GM12873 (cell line): ENCODE results near the gene DRICH1.

ENCODE experiments used
- TF ChIP-seq, protein P1 (sequence below): IDR thresholded peaks from 2 replicates; pipeline ENCODE4 v1.5.1; 2012; ENCODE audit warnings: low read depth, mild to moderate bottlenecking, moderate library complexity, low read length, control low read depth; ENCODE audit not compliant: insufficient read depth; ENCODE audit errors: missing control alignments

Gene DRICH1

DNA sequence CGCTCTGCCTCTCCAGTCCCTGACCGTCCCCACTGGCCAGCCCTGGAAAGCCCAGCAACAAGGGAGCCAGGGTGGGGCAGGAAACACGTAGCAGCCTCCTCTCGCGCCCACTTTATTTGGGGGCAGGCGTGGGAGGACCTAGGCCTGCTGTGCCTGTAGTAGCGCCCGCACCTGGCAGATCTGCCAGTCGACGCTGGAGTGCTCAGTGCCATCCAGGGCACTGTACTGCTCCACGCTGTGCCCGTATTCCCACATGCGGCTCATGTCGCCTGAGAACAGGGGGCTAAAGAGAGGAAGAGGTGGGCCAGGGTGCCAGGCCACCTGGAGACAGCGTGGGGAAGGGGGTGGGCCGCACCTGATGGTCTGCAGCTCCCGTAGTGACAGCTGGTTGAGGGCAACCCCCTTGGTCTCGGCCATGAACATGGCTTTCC, 17.0 kb upstream of the DRICH1 start:
- TF ChIP-seq, protein P1, sequence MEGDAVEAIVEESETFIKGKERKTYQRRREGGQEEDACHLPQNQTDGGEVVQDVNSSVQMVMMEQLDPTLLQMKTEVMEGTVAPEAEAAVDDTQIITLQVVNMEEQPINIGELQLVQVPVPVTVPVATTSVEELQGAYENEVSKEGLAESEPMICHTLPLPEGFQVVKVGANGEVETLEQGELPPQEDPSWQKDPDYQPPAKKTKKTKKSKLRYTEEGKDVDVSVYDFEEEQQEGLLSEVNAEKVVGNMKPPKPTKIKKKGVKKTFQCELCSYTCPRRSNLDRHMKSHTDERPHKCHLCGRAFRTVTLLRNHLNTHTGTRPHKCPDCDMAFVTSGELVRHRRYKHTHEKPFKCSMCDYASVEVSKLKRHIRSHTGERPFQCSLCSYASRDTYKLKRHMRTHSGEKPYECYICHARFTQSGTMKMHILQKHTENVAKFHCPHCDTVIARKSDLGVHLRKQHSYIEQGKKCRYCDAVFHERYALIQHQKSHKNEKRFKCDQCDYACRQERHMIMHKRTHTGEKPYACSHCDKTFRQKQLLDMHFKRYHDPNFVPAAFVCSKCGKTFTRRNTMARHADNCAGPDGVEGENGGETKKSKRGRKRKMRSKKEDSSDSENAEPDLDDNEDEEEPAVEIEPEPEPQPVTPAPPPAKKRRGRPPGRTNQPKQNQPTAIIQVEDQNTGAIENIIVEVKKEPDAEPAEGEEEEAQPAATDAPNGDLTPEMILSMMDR, result no peak

DNA sequence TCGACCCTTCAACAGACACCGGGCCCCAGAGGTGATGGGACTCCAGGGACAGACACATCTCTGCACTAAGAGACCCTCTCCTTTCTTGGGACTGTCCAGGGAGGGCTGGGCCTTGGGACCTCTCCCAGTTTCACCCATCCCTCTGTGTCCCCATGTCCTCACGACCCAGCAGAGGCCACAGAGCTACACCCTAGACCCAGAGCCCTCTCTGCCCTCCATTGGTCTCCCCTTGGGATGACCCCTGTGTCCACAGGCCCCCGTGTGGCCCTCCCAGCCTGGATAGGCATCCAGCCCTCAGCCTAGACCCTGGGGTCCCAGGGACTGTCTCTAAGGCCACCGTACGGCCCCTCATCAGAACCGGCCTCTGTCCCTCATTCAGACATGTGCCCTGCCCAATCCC, 7.5 kb upstream of the DRICH1 start:
- TF ChIP-seq, protein P1, result no peak

DNA sequence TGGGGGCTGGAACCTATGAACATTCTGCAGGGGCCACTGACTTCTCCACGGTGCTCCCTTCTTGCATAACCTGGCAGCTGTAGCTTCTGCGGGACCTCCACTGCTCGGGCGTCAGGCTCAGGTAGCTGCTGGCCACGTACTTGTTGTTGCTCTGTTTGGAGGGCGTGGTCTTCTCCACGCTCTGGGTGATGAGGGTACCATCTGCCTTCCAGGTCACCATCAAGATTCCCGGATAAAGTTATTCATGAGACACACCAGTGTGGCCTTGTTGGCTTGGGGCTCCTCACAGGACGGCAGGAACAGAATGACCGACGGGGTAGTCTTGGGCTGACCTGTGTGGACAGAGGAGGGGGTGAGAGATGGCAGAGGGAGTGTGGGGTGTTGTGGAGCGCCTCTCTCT, 6.5 kb upstream of the DRICH1 start:
- TF ChIP-seq, protein P1, result no peak

DNA sequence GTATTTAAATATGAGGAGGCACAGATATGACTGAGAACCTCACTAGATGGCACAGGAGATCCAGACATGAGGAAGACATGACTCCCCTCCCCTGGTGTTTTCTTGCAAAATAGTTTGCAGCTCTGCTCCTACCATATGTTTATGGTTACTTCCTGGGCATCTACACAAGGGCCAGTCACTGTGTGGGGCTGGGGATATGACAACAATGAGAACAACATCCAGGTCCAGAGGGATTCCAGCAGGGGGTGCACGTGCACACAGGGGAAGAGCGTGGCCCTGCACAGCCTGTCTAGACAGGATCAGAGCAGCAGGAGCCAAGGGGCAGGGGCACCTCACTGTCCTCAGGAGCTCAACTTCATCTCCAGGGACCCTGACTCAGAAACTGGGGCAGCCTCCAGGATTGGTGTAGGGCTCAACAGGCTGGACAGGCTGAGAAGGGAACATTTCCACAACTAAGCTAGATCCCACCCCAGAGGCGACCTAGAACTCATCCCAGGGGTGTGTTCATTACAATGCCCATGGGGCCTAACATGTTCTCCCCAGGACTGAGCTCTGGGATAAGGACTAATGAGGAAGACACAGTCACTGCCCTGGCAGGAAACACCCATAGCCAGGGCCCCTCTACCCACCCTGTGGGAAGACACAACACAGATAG, 4.6 kb downstream of the DRICH1 start:
- TF ChIP-seq, protein P1, result peak; percentile 69

DNA sequence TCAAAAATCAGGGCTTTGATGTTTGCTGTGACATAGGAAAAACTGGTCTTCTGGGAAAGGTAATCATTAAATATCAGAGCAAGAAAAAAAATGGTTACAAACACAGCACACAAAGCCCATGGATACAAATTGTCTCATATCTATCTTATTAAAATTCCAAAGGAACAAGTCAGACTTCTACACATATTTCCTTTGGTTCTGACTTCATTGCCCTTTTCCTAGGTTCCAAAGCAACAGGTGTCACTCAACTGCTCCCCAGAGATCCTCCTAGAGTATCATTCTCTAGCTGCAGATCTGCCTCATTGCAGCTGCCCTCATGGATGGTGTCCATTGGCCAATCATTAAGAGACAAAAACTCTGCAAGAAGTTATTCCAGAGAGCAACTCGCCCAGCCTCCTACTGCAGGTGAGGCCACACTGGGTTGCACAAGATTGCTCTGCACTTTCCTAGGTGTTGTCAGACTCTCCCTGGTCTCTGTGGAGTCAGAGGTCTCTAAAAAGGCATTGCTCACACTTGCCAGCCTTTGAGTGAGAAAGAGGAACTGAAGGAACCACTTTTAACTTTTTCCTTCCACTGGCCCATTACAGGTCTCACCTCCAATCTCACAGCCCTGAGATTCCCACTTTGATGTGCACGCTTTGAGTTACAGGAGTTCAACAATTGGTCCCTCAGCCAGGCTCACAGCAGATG, 5.7 kb downstream of the DRICH1 start:
- TF ChIP-seq, protein P1, result no peak

DNA sequence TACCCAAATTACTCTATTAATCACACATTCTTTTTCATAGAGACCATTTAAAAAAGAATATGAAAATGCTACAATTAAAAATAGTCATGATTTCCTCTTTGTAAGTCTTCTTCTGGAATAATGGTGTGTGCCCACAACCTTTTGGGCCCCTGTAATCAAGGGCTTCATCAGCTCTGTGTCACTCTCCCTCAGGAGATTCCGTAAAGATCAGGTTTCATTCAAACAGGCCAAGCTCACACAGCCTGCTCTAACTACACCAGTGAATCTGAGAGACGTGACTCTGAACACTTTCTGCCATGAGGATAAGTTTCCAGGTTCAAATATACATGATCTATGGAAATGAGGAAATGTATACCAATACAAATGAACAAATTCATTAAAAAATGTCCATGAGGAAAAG, 9.5 kb downstream of the DRICH1 start:
- TF ChIP-seq, protein P1, result no peak

DNA sequence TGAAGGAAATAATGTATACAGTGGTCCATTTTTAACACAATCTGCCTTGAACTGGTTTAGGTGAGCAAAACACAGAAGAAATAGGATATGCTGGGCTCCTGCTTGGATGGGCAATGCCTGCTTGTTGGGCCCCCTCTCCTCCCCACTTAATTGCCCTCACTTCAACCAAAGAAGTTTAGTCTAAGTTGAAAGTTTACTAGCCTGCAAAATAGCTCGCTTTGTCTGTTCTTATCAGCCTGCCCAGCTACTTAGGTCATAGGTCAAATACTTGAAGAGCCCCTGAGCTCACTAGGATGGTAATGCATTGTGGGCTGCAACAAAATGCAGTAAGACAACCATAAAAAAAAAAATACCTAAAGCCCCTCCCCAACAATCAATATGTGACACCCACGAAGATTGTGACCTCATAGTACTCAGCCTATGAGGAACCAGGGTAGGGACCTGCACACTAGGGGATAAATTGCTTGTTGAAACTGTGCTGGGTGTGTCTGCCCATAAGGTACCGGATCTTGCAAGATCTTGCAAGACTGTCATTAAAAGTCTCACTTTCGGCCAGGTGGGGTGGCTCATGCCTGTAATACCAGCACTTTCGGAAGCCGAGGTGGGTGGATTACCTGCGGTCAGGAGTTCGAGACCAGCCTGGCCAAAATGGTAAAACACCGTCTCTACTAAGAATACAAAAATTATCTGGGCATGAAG, 10.9 kb downstream of the DRICH1 start:
- TF ChIP-seq, protein P1, result no peak
